ENCODE results near the gene SPPL2A.

Gene SPPL2A

DNA sequence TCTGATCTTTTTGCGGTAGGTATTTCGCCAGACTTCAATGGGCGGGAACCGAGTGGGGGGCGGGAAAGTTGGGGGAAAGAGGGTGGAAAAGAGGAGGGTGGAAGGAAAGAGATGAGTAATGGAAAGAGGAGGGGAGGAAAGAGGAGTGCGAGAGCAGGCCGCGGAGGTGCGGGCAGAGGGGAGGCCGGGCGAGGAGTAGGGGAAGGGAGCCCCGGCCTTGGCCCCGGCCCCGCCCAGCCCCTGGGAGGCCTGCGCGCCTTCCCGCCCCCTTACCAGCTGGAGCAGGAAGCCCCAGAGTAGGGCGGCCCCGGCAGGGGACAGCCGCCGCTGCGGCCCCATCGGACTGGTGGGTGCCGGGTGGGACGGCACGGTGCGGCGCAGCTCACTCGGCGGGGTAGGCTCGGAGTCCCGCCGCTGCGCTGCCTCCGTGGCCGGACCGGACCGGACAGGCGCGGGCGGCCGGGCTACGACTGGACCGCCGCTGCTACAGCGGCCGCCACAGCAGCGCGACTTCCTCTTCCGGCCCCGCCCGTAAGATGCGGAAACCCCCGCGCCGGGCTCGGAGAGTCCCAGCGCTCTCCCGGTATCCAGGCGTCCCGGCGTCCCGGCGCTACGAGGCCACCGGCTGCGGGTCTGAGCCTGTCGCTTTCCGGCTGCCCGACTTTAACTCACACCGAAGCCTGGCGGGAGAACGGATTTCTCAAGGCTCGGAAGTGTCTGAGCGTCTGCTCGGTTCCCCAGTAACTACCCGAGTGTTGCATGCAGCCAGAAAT is at the start of gene SPPL2A (continued):
- TF ChIP-seq, protein P1, sequence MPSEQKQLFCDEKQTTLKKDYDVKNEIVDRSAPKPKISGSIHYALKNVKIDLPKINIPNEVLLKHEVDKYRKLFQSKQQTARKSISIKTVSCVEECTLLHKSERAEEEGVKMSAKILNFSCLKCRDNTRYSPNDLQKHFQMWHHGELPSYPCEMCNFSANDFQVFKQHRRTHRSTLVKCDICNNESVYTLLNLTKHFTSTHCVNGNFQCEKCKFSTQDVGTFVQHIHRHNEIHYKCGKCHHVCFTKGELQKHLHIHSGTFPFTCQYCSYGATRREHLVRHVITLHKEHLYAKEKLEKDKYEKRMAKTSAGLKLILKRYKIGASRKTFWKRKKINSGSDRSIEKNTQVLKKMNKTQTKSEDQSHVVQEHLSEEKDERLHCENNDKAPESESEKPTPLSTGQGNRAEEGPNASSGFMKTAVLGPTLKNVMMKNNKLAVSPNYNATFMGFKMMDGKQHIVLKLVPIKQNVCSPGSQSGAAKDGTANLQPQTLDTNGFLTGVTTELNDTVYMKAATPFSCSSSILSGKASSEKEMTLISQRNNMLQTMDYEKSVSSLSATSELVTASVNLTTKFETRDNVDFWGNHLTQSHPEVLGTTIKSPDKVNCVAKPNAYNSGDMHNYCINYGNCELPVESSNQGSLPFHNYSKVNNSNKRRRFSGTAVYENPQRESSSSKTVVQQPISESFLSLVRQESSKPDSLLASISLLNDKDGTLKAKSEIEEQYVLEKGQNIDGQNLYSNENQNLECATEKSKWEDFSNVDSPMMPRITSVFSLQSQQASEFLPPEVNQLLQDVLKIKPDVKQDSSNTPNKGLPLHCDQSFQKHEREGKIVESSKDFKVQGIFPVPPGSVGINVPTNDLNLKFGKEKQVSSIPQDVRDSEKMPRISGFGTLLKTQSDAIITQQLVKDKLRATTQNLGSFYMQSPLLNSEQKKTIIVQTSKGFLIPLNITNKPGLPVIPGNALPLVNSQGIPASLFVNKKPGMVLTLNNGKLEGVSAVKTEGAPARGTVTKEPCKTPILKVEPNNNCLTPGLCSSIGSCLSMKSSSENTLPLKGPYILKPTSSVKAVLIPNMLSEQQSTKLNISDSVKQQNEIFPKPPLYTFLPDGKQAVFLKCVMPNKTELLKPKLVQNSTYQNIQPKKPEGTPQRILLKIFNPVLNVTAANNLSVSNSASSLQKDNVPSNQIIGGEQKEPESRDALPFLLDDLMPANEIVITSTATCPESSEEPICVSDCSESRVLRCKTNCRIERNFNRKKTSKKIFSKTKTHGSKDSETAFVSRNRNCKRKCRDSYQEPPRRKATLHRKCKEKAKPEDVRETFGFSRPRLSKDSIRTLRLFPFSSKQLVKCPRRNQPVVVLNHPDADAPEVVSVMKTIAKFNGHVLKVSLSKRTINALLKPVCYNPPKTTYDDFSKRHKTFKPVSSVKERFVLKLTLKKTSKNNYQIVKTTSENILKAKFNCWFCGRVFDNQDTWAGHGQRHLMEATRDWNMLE (tag by site-specific recombination; conservative IDR thresholded peaks at IDR 0.05; ENCODE audit: low read depth) = peak; percentile 19; the same call in 1 of the 2 replicates
- TF ChIP-seq, protein P2, sequence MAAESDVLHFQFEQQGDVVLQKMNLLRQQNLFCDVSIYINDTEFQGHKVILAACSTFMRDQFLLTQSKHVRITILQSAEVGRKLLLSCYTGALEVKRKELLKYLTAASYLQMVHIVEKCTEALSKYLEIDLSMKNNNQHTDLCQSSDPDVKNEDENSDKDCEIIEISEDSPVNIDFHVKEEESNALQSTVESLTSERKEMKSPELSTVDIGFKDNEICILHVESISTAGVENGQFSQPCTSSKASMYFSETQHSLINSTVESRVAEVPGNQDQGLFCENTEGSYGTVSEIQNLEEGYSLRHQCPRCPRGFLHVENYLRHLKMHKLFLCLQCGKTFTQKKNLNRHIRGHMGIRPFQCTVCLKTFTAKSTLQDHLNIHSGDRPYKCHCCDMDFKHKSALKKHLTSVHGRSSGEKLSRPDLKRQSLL (tag by site-specific recombination; IDR thresholded peaks at IDR 0.05) = no peak
- TF ChIP-seq ZSCAN16 (tag by site-specific recombination; IDR thresholded peaks at IDR 0.05) (no peak), ZNF426 (tag by site-specific recombination; IDR thresholded peaks at IDR 0.05) (no peak), KLF10 (tag by site-specific recombination; IDR thresholded peaks at IDR 0.05) (0 out of 2 replicates have a peak, but pooled peaks have one; percentile 68), YY1 (tag by site-specific recombination; IDR thresholded peaks at IDR 0.05) (peak; percentile 37; the same call in 1 of the 2 replicates), ZNF610 (tag by site-specific recombination; IDR thresholded peaks at IDR 0.05; ENCODE audit: borderline replicate concordance) (no peak; the same call in 1 of the 2 replicates), PRDM1 (tag by site-specific recombination; IDR thresholded peaks at IDR 0.05) (peak; percentile 83), ZNF132 (tag by site-specific recombination; IDR thresholded peaks at IDR 0.05; ENCODE audit: borderline replicate concordance) (no peak), ZNF792 (tag by site-specific recombination; IDR thresholded peaks at IDR 0.05) (no peak), ZFP37 (tag by site-specific recombination; IDR thresholded peaks at IDR 0.05) (peak; percentile 19; the same call in 1 of the 2 replicates), ZNF114 (tag by site-specific recombination; IDR thresholded peaks at IDR 0.05) (no peak), GLI2 (tag by site-specific recombination; IDR thresholded peaks at IDR 0.05; ENCODE audit: borderline replicate concordance, low read depth) (no peak), ZNF560 (tag by site-specific recombination; IDR thresholded peaks at IDR 0.05; ENCODE audit: borderline replicate concordance) (no peak)
- TF ChIP-seq, protein P3, sequence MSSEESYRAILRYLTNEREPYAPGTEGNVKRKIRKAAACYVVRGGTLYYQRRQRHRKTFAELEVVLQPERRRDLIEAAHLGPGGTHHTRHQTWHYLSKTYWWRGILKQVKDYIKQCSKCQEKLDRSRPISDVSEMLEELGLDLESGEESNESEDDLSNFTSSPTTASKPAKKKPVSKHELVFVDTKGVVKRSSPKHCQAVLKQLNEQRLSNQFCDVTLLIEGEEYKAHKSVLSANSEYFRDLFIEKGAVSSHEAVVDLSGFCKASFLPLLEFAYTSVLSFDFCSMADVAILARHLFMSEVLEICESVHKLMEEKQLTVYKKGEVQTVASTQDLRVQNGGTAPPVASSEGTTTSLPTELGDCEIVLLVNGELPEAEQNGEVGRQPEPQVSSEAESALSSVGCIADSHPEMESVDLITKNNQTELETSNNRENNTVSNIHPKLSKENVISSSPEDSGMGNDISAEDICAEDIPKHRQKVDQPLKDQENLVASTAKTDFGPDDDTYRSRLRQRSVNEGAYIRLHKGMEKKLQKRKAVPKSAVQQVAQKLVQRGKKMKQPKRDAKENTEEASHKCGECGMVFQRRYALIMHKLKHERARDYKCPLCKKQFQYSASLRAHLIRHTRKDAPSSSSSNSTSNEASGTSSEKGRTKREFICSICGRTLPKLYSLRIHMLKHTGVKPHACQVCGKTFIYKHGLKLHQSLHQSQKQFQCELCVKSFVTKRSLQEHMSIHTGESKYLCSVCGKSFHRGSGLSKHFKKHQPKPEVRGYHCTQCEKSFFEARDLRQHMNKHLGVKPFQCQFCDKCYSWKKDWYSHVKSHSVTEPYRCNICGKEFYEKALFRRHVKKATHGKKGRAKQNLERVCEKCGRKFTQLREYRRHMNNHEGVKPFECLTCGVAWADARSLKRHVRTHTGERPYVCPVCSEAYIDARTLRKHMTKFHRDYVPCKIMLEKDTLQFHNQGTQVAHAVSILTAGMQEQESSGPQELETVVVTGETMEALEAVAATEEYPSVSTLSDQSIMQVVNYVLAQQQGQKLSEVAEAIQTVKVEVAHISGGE (tag by site-specific recombination; conservative IDR thresholded peaks at IDR 0.05; ENCODE audit: low read depth) = peak; percentile 88
- TF ChIP-seq, protein P4, sequence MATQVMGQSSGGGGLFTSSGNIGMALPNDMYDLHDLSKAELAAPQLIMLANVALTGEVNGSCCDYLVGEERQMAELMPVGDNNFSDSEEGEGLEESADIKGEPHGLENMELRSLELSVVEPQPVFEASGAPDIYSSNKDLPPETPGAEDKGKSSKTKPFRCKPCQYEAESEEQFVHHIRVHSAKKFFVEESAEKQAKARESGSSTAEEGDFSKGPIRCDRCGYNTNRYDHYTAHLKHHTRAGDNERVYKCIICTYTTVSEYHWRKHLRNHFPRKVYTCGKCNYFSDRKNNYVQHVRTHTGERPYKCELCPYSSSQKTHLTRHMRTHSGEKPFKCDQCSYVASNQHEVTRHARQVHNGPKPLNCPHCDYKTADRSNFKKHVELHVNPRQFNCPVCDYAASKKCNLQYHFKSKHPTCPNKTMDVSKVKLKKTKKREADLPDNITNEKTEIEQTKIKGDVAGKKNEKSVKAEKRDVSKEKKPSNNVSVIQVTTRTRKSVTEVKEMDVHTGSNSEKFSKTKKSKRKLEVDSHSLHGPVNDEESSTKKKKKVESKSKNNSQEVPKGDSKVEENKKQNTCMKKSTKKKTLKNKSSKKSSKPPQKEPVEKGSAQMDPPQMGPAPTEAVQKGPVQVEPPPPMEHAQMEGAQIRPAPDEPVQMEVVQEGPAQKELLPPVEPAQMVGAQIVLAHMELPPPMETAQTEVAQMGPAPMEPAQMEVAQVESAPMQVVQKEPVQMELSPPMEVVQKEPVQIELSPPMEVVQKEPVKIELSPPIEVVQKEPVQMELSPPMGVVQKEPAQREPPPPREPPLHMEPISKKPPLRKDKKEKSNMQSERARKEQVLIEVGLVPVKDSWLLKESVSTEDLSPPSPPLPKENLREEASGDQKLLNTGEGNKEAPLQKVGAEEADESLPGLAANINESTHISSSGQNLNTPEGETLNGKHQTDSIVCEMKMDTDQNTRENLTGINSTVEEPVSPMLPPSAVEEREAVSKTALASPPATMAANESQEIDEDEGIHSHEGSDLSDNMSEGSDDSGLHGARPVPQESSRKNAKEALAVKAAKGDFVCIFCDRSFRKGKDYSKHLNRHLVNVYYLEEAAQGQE (tag by site-specific recombination; IDR thresholded peaks at IDR 0.05) = no peak
- TF ChIP-seq, protein P5, sequence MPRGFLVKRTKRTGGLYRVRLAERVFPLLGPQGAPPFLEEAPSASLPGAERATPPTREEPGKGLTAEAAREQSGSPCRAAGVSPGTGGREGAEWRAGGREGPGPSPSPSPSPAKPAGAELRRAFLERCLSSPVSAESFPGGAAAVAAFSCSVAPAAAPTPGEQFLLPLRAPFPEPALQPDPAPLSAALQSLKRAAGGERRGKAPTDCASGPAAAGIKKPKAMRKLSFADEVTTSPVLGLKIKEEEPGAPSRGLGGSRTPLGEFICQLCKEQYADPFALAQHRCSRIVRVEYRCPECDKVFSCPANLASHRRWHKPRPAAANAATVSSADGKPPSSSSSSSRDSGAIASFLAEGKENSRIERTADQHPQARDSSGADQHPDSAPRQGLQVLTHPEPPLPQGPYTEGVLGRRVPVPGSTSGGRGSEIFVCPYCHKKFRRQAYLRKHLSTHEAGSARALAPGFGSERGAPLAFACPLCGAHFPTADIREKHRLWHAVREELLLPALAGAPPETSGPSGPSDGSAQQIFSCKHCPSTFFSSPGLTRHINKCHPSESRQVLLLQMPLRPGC (tag by site-specific recombination; IDR thresholded peaks at IDR 0.05) = 0 out of 2 replicates have a peak, but pooled peaks have one; percentile 39
- TF ChIP-seq, protein P6, sequence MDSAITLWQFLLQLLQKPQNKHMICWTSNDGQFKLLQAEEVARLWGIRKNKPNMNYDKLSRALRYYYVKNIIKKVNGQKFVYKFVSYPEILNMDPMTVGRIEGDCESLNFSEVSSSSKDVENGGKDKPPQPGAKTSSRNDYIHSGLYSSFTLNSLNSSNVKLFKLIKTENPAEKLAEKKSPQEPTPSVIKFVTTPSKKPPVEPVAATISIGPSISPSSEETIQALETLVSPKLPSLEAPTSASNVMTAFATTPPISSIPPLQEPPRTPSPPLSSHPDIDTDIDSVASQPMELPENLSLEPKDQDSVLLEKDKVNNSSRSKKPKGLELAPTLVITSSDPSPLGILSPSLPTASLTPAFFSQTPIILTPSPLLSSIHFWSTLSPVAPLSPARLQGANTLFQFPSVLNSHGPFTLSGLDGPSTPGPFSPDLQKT (IDR thresholded peaks at IDR 0.05; ENCODE audit: borderline replicate concordance, low read depth, low read length) = no peak
- TF ChIP-seq, protein P7, sequence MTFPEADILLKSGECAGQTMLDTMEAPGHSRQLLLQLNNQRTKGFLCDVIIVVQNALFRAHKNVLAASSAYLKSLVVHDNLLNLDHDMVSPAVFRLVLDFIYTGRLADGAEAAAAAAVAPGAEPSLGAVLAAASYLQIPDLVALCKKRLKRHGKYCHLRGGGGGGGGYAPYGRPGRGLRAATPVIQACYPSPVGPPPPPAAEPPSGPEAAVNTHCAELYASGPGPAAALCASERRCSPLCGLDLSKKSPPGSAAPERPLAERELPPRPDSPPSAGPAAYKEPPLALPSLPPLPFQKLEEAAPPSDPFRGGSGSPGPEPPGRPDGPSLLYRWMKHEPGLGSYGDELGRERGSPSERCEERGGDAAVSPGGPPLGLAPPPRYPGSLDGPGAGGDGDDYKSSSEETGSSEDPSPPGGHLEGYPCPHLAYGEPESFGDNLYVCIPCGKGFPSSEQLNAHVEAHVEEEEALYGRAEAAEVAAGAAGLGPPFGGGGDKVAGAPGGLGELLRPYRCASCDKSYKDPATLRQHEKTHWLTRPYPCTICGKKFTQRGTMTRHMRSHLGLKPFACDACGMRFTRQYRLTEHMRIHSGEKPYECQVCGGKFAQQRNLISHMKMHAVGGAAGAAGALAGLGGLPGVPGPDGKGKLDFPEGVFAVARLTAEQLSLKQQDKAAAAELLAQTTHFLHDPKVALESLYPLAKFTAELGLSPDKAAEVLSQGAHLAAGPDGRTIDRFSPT (tag by site-specific recombination; IDR thresholded peaks at IDR 0.05) = 0 out of 2 replicates have a peak, but pooled peaks have one; percentile 24

Data from HEK293 (cell line).